HEK293 (cell line): ENCODE results near the gene FRMD8.

Experiments
- HIC1 ChIP-seq: fragments of 450-650 bp; formaldehyde crosslinking; IDR thresholded peaks from 2 replicates; pipeline ENCODE4 v1.5.1; 2016; ENCODE audit warnings: missing biosample characterization, missing genetic modification characterization
- HOXA7 ChIP-seq: sonication (generic); formaldehyde crosslinking; IDR thresholded peaks from 2 replicates; pipeline ENCODE4 v1.8.1; 2022; ENCODE audit warnings: missing genetic modification reagents, borderline replicate concordance
- IKZF3 ChIP-seq: fragments of 450-650 bp; IDR thresholded peaks from 2 replicates; pipeline ENCODE4 v1.5.0; 2018; ENCODE audit warnings: missing biosample characterization, mild to moderate bottlenecking, missing genetic modification characterization, moderate library complexity
- PRDM10 ChIP-seq: fragments of 450-650 bp; formaldehyde crosslinking; IDR thresholded peaks from 2 replicates; pipeline ENCODE4 v1.5.1; 2016; ENCODE audit warnings: missing biosample characterization, missing genetic modification characterization
- PRDM2 ChIP-seq: fragments of 450-650 bp; formaldehyde crosslinking; IDR thresholded peaks from 2 replicates; pipeline ENCODE4 v1.5.1; 2016; ENCODE audit warnings: missing biosample characterization, missing genetic modification characterization, borderline replicate concordance
- PRDM6 ChIP-seq: fragments of 450-650 bp; formaldehyde crosslinking; IDR thresholded peaks from 2 replicates; pipeline ENCODE4 v1.5.1; 2017; ENCODE audit warnings: missing biosample characterization, missing genetic modification characterization
- SETDB1 ChIP-seq: IDR thresholded peaks from one replicate; pipeline ENCODE4 v1.6.1; 2017; ENCODE audit warnings: mild to moderate bottlenecking, low read length, moderate library complexity, mixed read lengths; ENCODE audit not compliant: insufficient read length
- TCF7L2 ChIP-seq: IDR thresholded peaks from 2 replicates; pipeline ENCODE4 v1.6.1; 2011; ENCODE audit warnings: low read depth, mild to moderate bottlenecking, inconsistent platforms, low read length, moderate library complexity, borderline replicate concordance
- ZBTB10 ChIP-seq: fragments of 450-650 bp; formaldehyde crosslinking; IDR thresholded peaks from 2 replicates; pipeline ENCODE4 v1.5.1; 2016; ENCODE audit warnings: missing biosample characterization, missing genetic modification characterization
- ZBTB17 ChIP-seq: fragments of 450-650 bp; formaldehyde crosslinking; IDR thresholded peaks from 2 replicates; pipeline ENCODE4 v1.5.1; 2016; ENCODE audit warnings: missing biosample characterization, missing genetic modification characterization
- ZNF112 ChIP-seq: fragments of 450-650 bp; formaldehyde crosslinking; IDR thresholded peaks from 2 replicates; pipeline ENCODE4 v1.5.0; 2017; ENCODE audit warnings: missing biosample characterization, missing genetic modification characterization
- ZNF114 ChIP-seq: fragments of 450-650 bp; formaldehyde crosslinking; IDR thresholded peaks from 2 replicates; pipeline ENCODE4 v1.5.0; 2017; ENCODE audit warnings: missing biosample characterization, missing genetic modification characterization
- ZNF121 ChIP-seq: fragments of 450-650 bp; formaldehyde crosslinking; IDR thresholded peaks from 2 replicates; pipeline ENCODE4 v1.5.1; 2016; ENCODE audit warnings: missing biosample characterization, missing genetic modification characterization
- ZNF223 ChIP-seq: fragments of 450-650 bp; formaldehyde crosslinking; IDR thresholded peaks from 2 replicates; pipeline ENCODE4 v1.5.1; 2016; ENCODE audit warnings: missing biosample characterization, missing genetic modification characterization
- ZNF292 ChIP-seq: fragments of 450-650 bp; formaldehyde crosslinking; IDR thresholded peaks from 2 replicates; pipeline ENCODE4 v1.5.1; 2016; ENCODE audit warnings: low read depth, missing biosample characterization, missing genetic modification characterization, borderline replicate concordance
- ZNF423 ChIP-seq: fragments of 450-650 bp; formaldehyde crosslinking; IDR thresholded peaks from 2 replicates; pipeline ENCODE4 v1.5.1; 2016; ENCODE audit warnings: missing biosample characterization, missing genetic modification characterization
- ZNF501 ChIP-seq: fragments of 450-650 bp; formaldehyde crosslinking; IDR thresholded peaks from 2 replicates; pipeline ENCODE4 v1.5.1; 2016; ENCODE audit warnings: missing biosample characterization, missing genetic modification characterization
- ZNF514 ChIP-seq: fragments of 450-650 bp; formaldehyde crosslinking; IDR thresholded peaks from 2 replicates; pipeline ENCODE4 v1.5.1; 2016; ENCODE audit warnings: missing biosample characterization, missing genetic modification characterization
- ZNF645 ChIP-seq: fragments of 450-650 bp; formaldehyde crosslinking; IDR thresholded peaks from 2 replicates; pipeline ENCODE4; 2016; ENCODE audit warnings: missing biosample characterization, missing genetic modification characterization
- ZNF701 ChIP-seq: fragments of 450-650 bp; formaldehyde crosslinking; IDR thresholded peaks from 2 replicates; pipeline ENCODE4 v1.5.1; 2016; ENCODE audit warnings: missing biosample characterization, missing genetic modification characterization

The FRMD8 gene

GRCh38 chr11:65444314-65445051, 58.0 kb downstream of the FRMD8 start (continued):
- TF ChIP-seq SETDB1 = peak; percentile 16
- no peak for TF ChIP-seq ZNF514 (tag by site-specific recombination)
- no peak for TF ChIP-seq ZNF501 (tag by site-specific recombination)
- no peak for TF ChIP-seq ZNF223 (tag by site-specific recombination)
- TF ChIP-seq ZNF701 (tag by site-specific recombination) = no peak
- no peak for TF ChIP-seq TCF7L2
- no peak for TF ChIP-seq PRDM2 (tag by site-specific recombination)
- no peak for TF ChIP-seq ZNF114 (tag by site-specific recombination)
- no peak for TF ChIP-seq IKZF3
- no peak for TF ChIP-seq ZNF292 (tag by site-specific recombination)
- TF ChIP-seq ZNF112 = no peak
- TF ChIP-seq ZNF121 (tag by site-specific recombination) = no peak
- peak; percentile 10; the same call in 1 of the 2 replicates for TF ChIP-seq ZBTB17 (tag by site-specific recombination)
- TF ChIP-seq HIC1 (tag by site-specific recombination) = no peak
- no peak for TF ChIP-seq ZBTB10 (tag by site-specific recombination)
- no peak for TF ChIP-seq PRDM6 (tag by site-specific recombination)
- TF ChIP-seq ZNF423 (tag by site-specific recombination) = 0 out of 2 replicates have a peak, but pooled peaks have one; percentile 29
- no peak for TF ChIP-seq HOXA7 (CRISPR knock-in tag)
- TF ChIP-seq ZNF645 (tag by site-specific recombination) = no peak
- TF ChIP-seq PRDM10 = no peak
